Heart right ventricle (tissue), 16 donors: ENCODE measurements around the gene SLC39A11. TPM values are rescaled to one million over a fixed set of nuclear protein-coding genes. Genes with fewer than 3 reads are reported as not detected.

Source experiments
- ATAC-seq, 8 donors: fragments of 200-7000 bp; cut with Tn5 transposase; one replicate each; pipeline ENCODE4 v1.9.1; 2020; ENCODE audit warnings: mild to moderate bottlenecking in 8 of 8, moderate library complexity in 8 of 8, moderate number of reproducible peaks in 1 of 8
- DNase-seq, 2 donors: peaks; one replicate each; pipeline ENCODE4 v3.0.0-alpha.2; 2020
- H3K27ac ChIP-seq, 10 donors: fragments of 200-600 bp; sonication (generic) in 2 of 10; one replicate each; pipeline versions ENCODE4 v1.5.0 to v1.8.0; 2020 to 2022; ENCODE audit warnings: mild to moderate bottlenecking in 3 of 10
- H3K27me3 ChIP-seq, 7 donors: fragments of 200-600 bp; one replicate each; pipeline ENCODE4 v1.8.0; 2021 to 2022; ENCODE audit warnings: mild to moderate bottlenecking in 2 of 7
- H3K36me3 ChIP-seq, 9 donors: fragments of 200-600 bp; sonication (generic) in 1 of 9; one replicate each; pipeline versions ENCODE4 v1.5.0 to v1.8.0; 2020 to 2022; ENCODE audit warnings: mild to moderate bottlenecking in 2 of 9
- H3K4me1 ChIP-seq, 9 donors: fragments of 200-600 bp; sonication (generic) in 1 of 9; one replicate each; pipeline versions ENCODE4 v1.5.0 to v1.8.0; 2020 to 2022; ENCODE audit warnings: mild to moderate bottlenecking in 4 of 9
- H3K4me3 ChIP-seq, 10 donors: fragments of 200-600 bp; sonication (generic) in 2 of 10; one replicate each; pipeline versions ENCODE4 v1.5.0 to v1.8.0; 2020 to 2022; ENCODE audit warnings: mild to moderate bottlenecking in 7 of 10, moderate library complexity in 2 of 10
- H3K9me3 ChIP-seq, 11 donors: fragments of 200-600 bp in 10 of 11; sonication (generic) in 2 of 11; one replicate each; pipeline versions ENCODE4 v1.5.0 to v1.8.0; 2013 to 2022; ENCODE audit warnings: mild to moderate bottlenecking in 2 of 11, control low read depth in 1 of 11, moderate library complexity in 1 of 11
- WGBS, 2 donors: extraction: QIAGEN DNeasy Blood & Tissue Kit; methylation state at CpG; one replicate each; pipeline ENCODE4 v1.1.7; 2013; ENCODE audit warnings: inconsistent platforms in 1 of 2; 5-methylcytosine and 5-hydroxymethylcytosine counted together
- intact Hi-C, 10 donors: fragments of 100-400 bp; cut with DNase I; formaldehyde crosslinking; loops; one replicate each; pipeline versions ENCODE4 v1.11.1 to v1.14.2; 2022
- polyA plus RNA-seq, 2 donors: library from polyadenylated mRNA; stranded (reverse); fragments of 200-250 nt; gene quantifications; one replicate each; pipeline ENCODE4 v1.2.3, GENCODE V29; 2013
- total RNA-seq, 10 donors: library from RNA; stranded (reverse); fragmentation: NEBNext Ultra II Directional in 3 of 10; extraction: Animal tissue kit (Norgen Biotek cat#: 25700) in 3 of 10; gene quantifications; one replicate each; pipeline versions ENCODE4 v1.2.1 to v1.2.4, GENCODE V29; 2021 to 2023
- TF ChIP-seq, protein P1 (sequence below), 9 donors: fragments of 200-600 bp; sonication (generic) in 2 of 9; IDR thresholded peaks; one replicate each; pipeline versions ENCODE4 v1.5.0 to v1.8.0; 2021 to 2022; ENCODE audit warnings: antibody characterized with exemption in 9 of 9, mild to moderate bottlenecking in 5 of 9, moderate library complexity in 1 of 9
- donor health status: Arrhythmogenic right ventricular cardiomyopathy.
- donor health status: ischemic (EF 13 %, LVEDD 7.1; RV severe dilation, severe dysfunction).
- donor health status: healthy with polysubstance abuse.
- donor health status: DM: no; HTN: yes; CAD: no.
- donor health status: DM: no; HTN: no; CAD: no.
- donor health status: ischemic (EF 25% LVEDD 6.9; RV normal size, moderate dysfunction).
- donor health status: ischemic (EF 25% LVEDD 5.7; RV mildly dilated, moderate dysfunction).
- donor health status: healthy.
- donor health status: DM: yes; HTN: yes; CAD: no.
- donor health status: Ischemic cardiomyopathy.
- donor health status: ischemic (EF 35%, LVEDD 5.7; RV mildly dilated, moderate dysfunction).
- donor health status: nonischemic (EF 11% LVEDD 7.7; RV severe dilation, severe dysfunction).
- donor health status: DM: yes; HTN: yes; CAD: no.
- donor health status: PGD.
- donor health status: ischemic (EF 29% LVEDD 5.4; RV normal size, mild dysfunction).
- donor health status: nonischemic (EF 23%, LVEDD 6.1; RV moderate dilation, normal function).

The SLC39A11 gene
- total and polyA plus RNA-seq, 12 donors = 2.4 to 11.3 (median 6.4) TPM

DNA sequence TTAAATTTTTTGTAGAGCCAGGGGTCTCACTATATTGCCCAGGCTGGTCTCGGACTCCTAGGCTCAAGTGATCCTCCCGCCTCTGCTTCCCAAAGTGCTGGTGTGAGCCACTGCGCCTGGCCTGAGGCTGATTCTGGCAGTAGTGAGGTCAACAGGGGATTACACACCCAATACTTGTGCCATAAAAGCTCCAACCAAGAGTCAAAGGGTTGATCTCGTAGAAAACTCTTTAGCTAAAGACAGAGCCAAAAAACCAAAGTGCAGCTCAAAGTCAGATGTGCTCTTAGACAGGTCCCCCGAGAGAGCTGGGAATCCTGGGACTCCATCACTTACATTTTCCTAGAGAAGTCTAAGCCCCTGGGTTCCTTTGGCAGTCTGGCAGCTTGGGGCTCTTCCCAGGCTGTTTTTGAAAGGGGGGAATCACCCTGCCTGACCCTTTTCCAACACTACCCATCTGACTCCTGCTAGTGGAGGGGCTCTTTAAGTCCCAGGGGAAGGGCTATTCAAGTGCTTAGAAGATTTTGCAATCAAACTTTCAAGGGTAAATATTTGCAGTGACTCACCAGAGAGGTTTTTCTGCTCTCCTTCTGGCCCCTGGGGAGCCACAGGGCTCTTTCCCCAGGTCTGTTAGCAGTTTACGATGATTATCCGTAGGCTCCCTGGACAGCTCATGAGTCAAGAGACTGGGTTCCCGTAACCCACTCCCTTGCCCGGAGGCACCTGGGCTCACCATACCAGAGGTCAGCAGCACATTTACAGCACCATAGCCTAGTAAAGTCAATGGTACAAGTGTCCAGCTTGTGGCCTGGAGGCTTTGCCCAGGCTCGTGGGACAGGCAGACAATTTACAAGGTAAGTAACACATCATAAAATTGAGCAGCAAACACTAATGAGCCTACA lies 408.7 kb downstream of the SLC39A11 start:
- TF ChIP-seq, protein P1, sequence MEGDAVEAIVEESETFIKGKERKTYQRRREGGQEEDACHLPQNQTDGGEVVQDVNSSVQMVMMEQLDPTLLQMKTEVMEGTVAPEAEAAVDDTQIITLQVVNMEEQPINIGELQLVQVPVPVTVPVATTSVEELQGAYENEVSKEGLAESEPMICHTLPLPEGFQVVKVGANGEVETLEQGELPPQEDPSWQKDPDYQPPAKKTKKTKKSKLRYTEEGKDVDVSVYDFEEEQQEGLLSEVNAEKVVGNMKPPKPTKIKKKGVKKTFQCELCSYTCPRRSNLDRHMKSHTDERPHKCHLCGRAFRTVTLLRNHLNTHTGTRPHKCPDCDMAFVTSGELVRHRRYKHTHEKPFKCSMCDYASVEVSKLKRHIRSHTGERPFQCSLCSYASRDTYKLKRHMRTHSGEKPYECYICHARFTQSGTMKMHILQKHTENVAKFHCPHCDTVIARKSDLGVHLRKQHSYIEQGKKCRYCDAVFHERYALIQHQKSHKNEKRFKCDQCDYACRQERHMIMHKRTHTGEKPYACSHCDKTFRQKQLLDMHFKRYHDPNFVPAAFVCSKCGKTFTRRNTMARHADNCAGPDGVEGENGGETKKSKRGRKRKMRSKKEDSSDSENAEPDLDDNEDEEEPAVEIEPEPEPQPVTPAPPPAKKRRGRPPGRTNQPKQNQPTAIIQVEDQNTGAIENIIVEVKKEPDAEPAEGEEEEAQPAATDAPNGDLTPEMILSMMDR (IDR thresholded peaks at IDR 0.05) = no peak
- ATAC-seq = peak in 1 of 8 donors; percentile 33
- Histone ChIP-seq H3K27ac (no peak overlapping the region), H3K4me3 (no peak overlapping the region), H3K27me3 (no peaks in the 10 kb centered on the region), H3K9me3 (no peaks in the 10 kb centered on the region), H3K36me3 (no peaks in the 10 kb centered on the region), H3K4me1 (peaks cover 0 to 5% (median 0%) of the 10 kb centered on the region in 9 donors)
- intact Hi-C loops = no loop called here
- DNase-seq = no peak
- WGBS, 2 donors = 78 to 88% methylated on average over 10 of the region's 10 CpGs

DNA sequence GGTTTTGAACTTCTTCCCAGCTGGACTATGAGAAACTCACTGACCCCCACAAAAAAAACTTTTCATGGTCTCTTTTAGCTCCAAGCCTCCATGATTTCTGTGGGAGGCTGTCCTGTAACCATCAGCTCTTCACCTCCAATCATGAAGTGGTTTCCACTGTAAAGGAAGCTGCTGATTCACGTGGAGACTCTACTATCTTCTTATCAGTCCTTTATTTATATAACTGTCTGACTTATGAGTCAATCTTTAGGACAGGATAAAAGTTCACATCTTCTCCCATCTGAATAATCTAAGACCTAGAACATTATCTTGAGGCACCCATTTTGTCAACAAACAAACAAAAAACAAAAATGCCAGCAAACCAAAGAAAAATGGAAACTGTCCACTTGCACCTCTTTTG lies 409.9 kb downstream of the SLC39A11 start:
- Histone ChIP-seq H3K9me3 (no peaks in the 10 kb centered on the region), H3K27me3 (no peaks in the 10 kb centered on the region), H3K27ac (no peak overlapping the region), H3K4me1 (peaks cover 0 to 5% (median 0%) of the 10 kb centered on the region in 9 donors), H3K4me3 (no peak overlapping the region), H3K36me3 (no peaks in the 10 kb centered on the region)
- intact Hi-C loops = no loop called here
- 38 to 42% methylated on average over 1 of the region's 1 CpG for WGBS, 2 donors
- ATAC-seq = no peak
- TF ChIP-seq, protein P1 (IDR thresholded peaks at IDR 0.05) = no peak
- no peak for DNase-seq

DNA sequence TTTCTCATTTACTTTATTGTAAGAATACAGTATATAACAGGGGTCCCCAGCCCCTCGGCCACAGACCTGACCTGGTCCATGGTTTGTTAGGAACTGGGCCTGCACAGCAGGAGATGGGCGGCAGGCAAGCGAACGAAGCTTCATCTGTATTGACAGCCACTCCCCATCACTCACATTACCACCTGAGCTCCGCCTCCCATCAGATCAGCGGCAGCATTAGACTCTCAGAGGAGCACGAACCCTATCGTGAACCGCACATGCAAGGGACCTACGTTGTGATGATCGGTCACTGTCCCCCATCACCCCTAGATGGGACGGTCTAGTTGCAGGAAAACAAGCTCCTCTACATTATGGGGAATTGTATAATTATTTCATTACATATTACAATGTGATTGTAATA lies 410.6 kb downstream of the SLC39A11 start:
- no peak for DNase-seq
- ATAC-seq = no peak
- WGBS, 2 donors = 87% methylated on average over 12 of the region's 12 CpGs
- no peaks in the 10 kb centered on the region for H3K9me3 ChIP-seq
- H3K4me1 ChIP-seq = peaks cover 0 to 5% (median 0%) of the 10 kb centered on the region in 9 donors
- intact Hi-C loops = no loop called here
- H3K4me3 ChIP-seq = no peak overlapping the region
- TF ChIP-seq, protein P1 (IDR thresholded peaks at IDR 0.05) = no peak
- no peaks in the 10 kb centered on the region for H3K36me3 ChIP-seq
- no peak overlapping the region for H3K27ac ChIP-seq
- no peaks in the 10 kb centered on the region for H3K27me3 ChIP-seq

DNA sequence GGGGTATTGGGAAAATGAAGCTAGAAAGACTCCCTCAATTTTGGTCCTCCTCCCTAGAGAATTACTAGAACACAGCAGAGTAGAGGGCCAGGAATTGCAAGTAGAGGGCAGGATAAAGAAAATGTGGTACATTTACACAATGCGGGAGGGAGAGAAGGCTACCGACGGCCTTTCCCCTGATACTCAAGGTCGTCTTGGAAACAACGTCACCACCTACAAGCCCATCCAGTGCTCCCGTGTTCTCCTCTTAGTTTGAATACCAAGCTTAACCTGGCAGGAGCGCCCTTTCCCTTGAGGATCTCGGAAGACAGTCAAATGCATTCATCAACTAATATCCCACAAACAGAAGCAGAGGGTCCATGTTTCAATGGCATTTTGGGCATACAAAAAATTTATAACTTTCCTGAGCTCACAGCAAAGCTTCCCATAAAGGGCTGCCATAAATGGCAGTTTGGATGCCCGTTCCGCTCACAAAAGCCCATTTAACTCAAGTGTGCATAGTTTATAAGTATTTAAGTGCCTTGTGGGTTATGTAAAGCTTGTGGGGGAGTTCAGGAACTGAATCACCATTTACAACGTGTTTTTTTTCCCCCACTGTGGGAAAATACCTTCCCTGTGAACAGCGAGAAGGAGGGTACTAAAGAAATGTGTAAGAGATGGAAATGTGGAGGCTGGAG lies 414.6 kb downstream of the SLC39A11 start:
- no peaks in the 10 kb centered on the region for H3K27me3 ChIP-seq
- no peaks in the 10 kb centered on the region for H3K9me3 ChIP-seq
- ATAC-seq = no peak
- no peak for DNase-seq
- no peaks in the 10 kb centered on the region for H3K4me1 ChIP-seq
- H3K27ac ChIP-seq = no peak overlapping the region
- TF ChIP-seq, protein P1 (IDR thresholded peaks at IDR 0.05) = no peak
- intact Hi-C loops = loop anchor here in 1 of 10 donors (5.0 kb wide), 1 partner anchor 49 kb away; no protein-coding TSS in a partner anchor
- 75 to 80% methylated on average over 12 of the region's 12 CpGs for WGBS, 2 donors
- no peak overlapping the region for H3K4me3 ChIP-seq
- no peaks in the 10 kb centered on the region for H3K36me3 ChIP-seq
